ENCODE measurements around the gene MEIS1. TPM values are rescaled to one million over a fixed set of nuclear protein-coding genes. Genes with fewer than 3 reads are reported as not detected.
A peak's percentile ranks its signal among the peaks of the same experiment; 100 is the strongest.

MEIS1 gene
- total and polyA plus RNA-seq, 4 donors, result 9.0 to 158 (median 41.0) TPM

GRCh38 chr2:66536997-66537396 is 102.1 kb downstream of the MEIS1 start:
- peak overlapping the region in 1 of 2 donors; percentile 44 for H3K9ac ChIP-seq (ENCODE audit: insufficient read depth in 1 of 2, low read length in 2 of 2)
- H3K4me1 ChIP-seq (ENCODE audit: control insufficient read depth in 5 of 5, insufficient read depth in 5 of 5, low read length in 5 of 5), result peaks cover 0 to 45% (median 12%) of the 10 kb centered on the region in 5 donors
- peaks cover 0 to 22% (median 4%) of the 10 kb centered on the region in 4 donors for H3K36me3 ChIP-seq (ENCODE audit: control insufficient read depth in 4 of 4, insufficient read depth in 4 of 4, low read length in 4 of 4)
- H3K27ac ChIP-seq (ENCODE audit: low read depth in 1 of 2, low read length in 1 of 2), result no peak overlapping the region
- no peak for TF ChIP-seq CTCF (IDR thresholded peaks at IDR 0.05; ENCODE audit: control extremely low read depth, extremely low read depth)
- peak; percentile 51 to 78 (median 67) for DNase-seq
- H3K4me3 ChIP-seq, result no peak overlapping the region
- H3K27me3 ChIP-seq (ENCODE audit: control insufficient read depth in 3 of 3, insufficient read depth in 3 of 3, low read length in 2 of 3), result no peaks in the 10 kb centered on the region
- H3K9me3 ChIP-seq (ENCODE audit: control insufficient read depth in 4 of 4, insufficient read depth in 3 of 4, low read length in 3 of 4), result peaks cover 0 to 2% (median 0%) of the 10 kb centered on the region in 4 donors
- no peak for ATAC-seq (ENCODE audit: insufficient read depth, low FRiP score)
- 71 to 72% methylated on average over 2 of the region's 2 CpGs for whole genome bisulfite sequencing, 2 donors

GRCh38 chr2:66538291-66538690 is 103.4 kb downstream of the MEIS1 start:
- WGBS, 2 donors, result 58 to 80% methylated on average over 1 of the region's 1 CpG

DNA sequence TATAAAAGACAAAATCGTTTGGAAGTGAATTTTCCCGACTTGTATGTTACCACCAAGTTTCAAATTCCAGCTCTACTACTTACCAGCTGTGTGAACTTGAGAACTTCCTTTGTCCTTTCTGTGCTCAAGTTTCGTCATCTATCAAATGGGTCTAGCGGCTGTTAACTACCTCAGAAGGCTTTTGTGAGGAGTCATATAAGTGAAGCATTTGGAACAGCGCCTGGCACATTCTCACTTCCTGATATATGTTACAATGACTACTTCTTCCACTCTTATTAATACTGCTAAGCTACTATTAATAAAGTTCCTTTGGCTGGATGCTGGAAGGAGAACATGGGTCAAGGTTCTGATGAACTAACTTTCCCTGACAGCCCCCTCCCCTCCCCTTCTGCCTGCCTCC is 104.5 kb downstream of the MEIS1 start:
- ATAC-seq (ENCODE audit: insufficient read depth, low FRiP score) (no peak), DNase-seq (peak in 1 of 3 donors; percentile 45)
- H3K9me3 ChIP-seq (ENCODE audit: control insufficient read depth in 4 of 4, insufficient read depth in 3 of 4, low read length in 3 of 4), result peaks cover 0 to 2% (median 0%) of the 10 kb centered on the region in 4 donors
- H3K36me3 ChIP-seq (ENCODE audit: control insufficient read depth in 4 of 4, insufficient read depth in 4 of 4, low read length in 4 of 4), result peaks cover 0 to 31% (median 9%) of the 10 kb centered on the region in 4 donors
- H3K4me1 ChIP-seq (ENCODE audit: control insufficient read depth in 5 of 5, insufficient read depth in 5 of 5, low read length in 5 of 5), result peaks cover 0 to 24% (median 18%) of the 10 kb centered on the region in 5 donors
- peak overlapping the region in 1 of 2 donors; percentile 23 for H3K27ac ChIP-seq (ENCODE audit: low read depth in 1 of 2, low read length in 1 of 2)
- H3K27me3 ChIP-seq (ENCODE audit: control insufficient read depth in 3 of 3, insufficient read depth in 3 of 3, low read length in 2 of 3), result no peaks in the 10 kb centered on the region
- no peak overlapping the region for H3K9ac ChIP-seq (ENCODE audit: insufficient read depth in 1 of 2, low read length in 2 of 2)
- no peak for TF ChIP-seq CTCF (IDR thresholded peaks at IDR 0.05; ENCODE audit: control extremely low read depth, extremely low read depth)
- WGBS, 2 donors, result 69 to 75% methylated on average over 5 of the region's 5 CpGs
- no peak overlapping the region for H3K4me3 ChIP-seq

More at GRCh38 chr2:66538291-66538690, 103.4 kb downstream of the MEIS1 start:
- Histone ChIP-seq H3K4me1 (ENCODE audit: control insufficient read depth in 5 of 5, insufficient read depth in 5 of 5, low read length in 5 of 5) (peaks cover 0 to 32% (median 19%) of the 10 kb centered on the region in 5 donors), H3K4me3 (no peak overlapping the region), H3K9me3 (ENCODE audit: control insufficient read depth in 4 of 4, insufficient read depth in 3 of 4, low read length in 3 of 4) (peaks cover 0 to 2% (median 0%) of the 10 kb centered on the region in 4 donors), H3K27ac (ENCODE audit: low read depth in 1 of 2, low read length in 1 of 2) (no peak overlapping the region), H3K9ac (ENCODE audit: insufficient read depth in 1 of 2, low read length in 2 of 2) (no peak overlapping the region), H3K27me3 (ENCODE audit: control insufficient read depth in 3 of 3, insufficient read depth in 3 of 3, low read length in 2 of 3) (no peaks in the 10 kb centered on the region), H3K36me3 (ENCODE audit: control insufficient read depth in 4 of 4, insufficient read depth in 4 of 4, low read length in 4 of 4) (peaks cover 0 to 27% (median 9%) of the 10 kb centered on the region in 4 donors)
- DNase-seq, result no peak
- no peak for TF ChIP-seq CTCF (IDR thresholded peaks at IDR 0.05; ENCODE audit: control extremely low read depth, extremely low read depth)
- ATAC-seq (ENCODE audit: insufficient read depth, low FRiP score), result no peak

GRCh38 chr2:66541646-66542045 is 106.7 kb downstream of the MEIS1 start:
- no peak for TF ChIP-seq CTCF (IDR thresholded peaks at IDR 0.05; ENCODE audit: control extremely low read depth, extremely low read depth)
- ATAC-seq (ENCODE audit: insufficient read depth, low FRiP score), result no peak

More at GRCh38 chr2:66541646-66542045, 106.7 kb downstream of the MEIS1 start:
- Histone ChIP-seq H3K36me3 (ENCODE audit: control insufficient read depth in 4 of 4, insufficient read depth in 4 of 4, low read length in 4 of 4) (peaks cover 0 to 30% (median 9%) of the 10 kb centered on the region in 4 donors), H3K4me1 (ENCODE audit: control insufficient read depth in 5 of 5, insufficient read depth in 5 of 5, low read length in 5 of 5) (peaks cover 0 to 21% (median 9%) of the 10 kb centered on the region in 5 donors), H3K9ac (ENCODE audit: insufficient read depth in 1 of 2, low read length in 2 of 2) (no peak overlapping the region), H3K9me3 (ENCODE audit: control insufficient read depth in 4 of 4, insufficient read depth in 3 of 4, low read length in 3 of 4) (peaks cover 0 to 2% (median 0%) of the 10 kb centered on the region in 4 donors), H3K27ac (ENCODE audit: low read depth in 1 of 2, low read length in 1 of 2) (no peak overlapping the region), H3K4me3 (no peak overlapping the region), H3K27me3 (ENCODE audit: control insufficient read depth in 3 of 3, insufficient read depth in 3 of 3, low read length in 2 of 3) (no peaks in the 10 kb centered on the region)
- WGBS, 2 donors, result 70 to 80% methylated on average over 4 of the region's 4 CpGs
- no peak for DNase-seq
